ENCODE results near the gene CT45A10.
"Not testable (repeated sequence)": the region's sequence is repeated elsewhere in the genome, so short reads cannot be mapped to it uniquely, and the experiment has no call there.

The CT45A10 gene

GRCh38 chrX:135888976-135889375 is 4.3 kb downstream of the CT45A10 start:
- not testable (repeated sequence) for H2AFZ ChIP-seq (ENCODE audit: low read depth); H4K20me1 ChIP-seq (ENCODE audit: insufficient read depth); H3K4me1 ChIP-seq (ENCODE audit: low read depth, poor library complexity, severe bottlenecking); H3K4me3 ChIP-seq (IDR thresholded peaks at IDR 0.05; ENCODE audit: insufficient read depth, low read depth, low read length); H3K36me3 ChIP-seq (ENCODE audit: insufficient read depth); H3K79me2 ChIP-seq (ENCODE audit: insufficient read depth, low read depth); H3K4me2 ChIP-seq; H3K9ac ChIP-seq; H3K27ac ChIP-seq; H3K27me3 ChIP-seq (ENCODE audit: insufficient read depth, low read depth)
- TF ChIP-seq CTCF (conservative IDR thresholded peaks at IDR 0.05; ENCODE audit: low read depth, low read length), result 0 out of 2 replicates have a peak, but pooled peaks have one; percentile 25

GRCh38 chrX:135888230-135888629 is 5.0 kb downstream of the CT45A10 start:
- not testable (repeated sequence) for H3K4me2 ChIP-seq; H3K79me2 ChIP-seq (ENCODE audit: insufficient read depth, low read depth); H3K4me3 ChIP-seq (IDR thresholded peaks at IDR 0.05; ENCODE audit: insufficient read depth, low read depth, low read length); H3K27ac ChIP-seq; H3K27me3 ChIP-seq (ENCODE audit: insufficient read depth, low read depth); H2AFZ ChIP-seq (ENCODE audit: low read depth); H4K20me1 ChIP-seq (ENCODE audit: insufficient read depth); H3K36me3 ChIP-seq (ENCODE audit: insufficient read depth); H3K4me1 ChIP-seq (ENCODE audit: low read depth, poor library complexity, severe bottlenecking); H3K9ac ChIP-seq

DNA sequence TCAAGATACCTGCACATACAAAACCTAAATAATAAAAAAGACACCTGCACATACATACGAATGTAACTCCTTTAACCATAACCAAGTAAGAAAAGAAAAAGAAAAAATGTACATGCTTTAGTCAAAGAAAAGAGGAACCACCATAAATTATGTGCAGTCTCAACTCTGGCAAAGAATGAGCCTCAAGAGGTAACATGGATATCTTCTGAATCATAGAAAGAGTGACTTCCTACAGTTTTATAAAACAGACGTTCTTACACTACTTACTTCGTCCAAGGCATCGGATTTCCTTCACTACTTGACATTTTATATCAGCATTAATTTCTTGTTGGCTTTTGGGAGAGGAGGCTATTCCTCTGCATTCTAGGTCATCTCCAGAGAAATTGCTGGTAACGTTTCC is 10.5 kb downstream of the CT45A10 start:
- not testable (repeated sequence) for H3K27me3 ChIP-seq (ENCODE audit: insufficient read depth, low read depth); H3K79me2 ChIP-seq (ENCODE audit: insufficient read depth, low read depth); H3K36me3 ChIP-seq (ENCODE audit: insufficient read depth); H3K4me1 ChIP-seq (ENCODE audit: low read depth, poor library complexity, severe bottlenecking); H4K20me1 ChIP-seq (ENCODE audit: insufficient read depth); H3K4me3 ChIP-seq (IDR thresholded peaks at IDR 0.05; ENCODE audit: insufficient read depth, low read depth, low read length); H3K27ac ChIP-seq; H3K4me2 ChIP-seq; H3K9ac ChIP-seq; H2AFZ ChIP-seq (ENCODE audit: low read depth)

- not testable (repeated sequence) for H3K4me1 ChIP-seq (ENCODE audit: low read depth, poor library complexity, severe bottlenecking); H3K9ac ChIP-seq
Observed at GRCh38 chrX:135871712-135872111, 21.5 kb downstream of the CT45A10 start, which contains the start of gene CT45A9. Gene CT45A9, minus strand, starts transcription at chrX:135871812. Its CDS starts 3,751 bp downstream, at chrX:135868061.

GRCh38 chrX:135854438-135854837 is 38.8 kb downstream of the CT45A10 start, which contains the start of gene CT45A8:
Gene CT45A8, minus strand, starts transcription at chrX:135854538. Its CDS starts 3,755 bp downstream, at chrX:135850783.
- not testable (repeated sequence) for H3K27me3 ChIP-seq (ENCODE audit: insufficient read depth, low read depth); H3K9ac ChIP-seq; H4K20me1 ChIP-seq (ENCODE audit: insufficient read depth); H3K27ac ChIP-seq; H3K4me1 ChIP-seq (ENCODE audit: low read depth, poor library complexity, severe bottlenecking); H3K4me2 ChIP-seq; H3K4me3 ChIP-seq (IDR thresholded peaks at IDR 0.05; ENCODE audit: insufficient read depth, low read depth, low read length); H3K36me3 ChIP-seq (ENCODE audit: insufficient read depth); H3K79me2 ChIP-seq (ENCODE audit: insufficient read depth, low read depth); H2AFZ ChIP-seq (ENCODE audit: low read depth)

More at GRCh38 chrX:135871712-135872111, 21.5 kb downstream of the CT45A10 start, which contains the start of gene CT45A9:
- not testable (repeated sequence) for H3K4me3 ChIP-seq (IDR thresholded peaks at IDR 0.05; ENCODE audit: insufficient read depth, low read depth, low read length); H4K20me1 ChIP-seq (ENCODE audit: insufficient read depth); H3K27ac ChIP-seq; H3K4me2 ChIP-seq; H3K27me3 ChIP-seq (ENCODE audit: insufficient read depth, low read depth); H3K36me3 ChIP-seq (ENCODE audit: insufficient read depth); H2AFZ ChIP-seq (ENCODE audit: low read depth); H3K79me2 ChIP-seq (ENCODE audit: insufficient read depth, low read depth)

DNA sequence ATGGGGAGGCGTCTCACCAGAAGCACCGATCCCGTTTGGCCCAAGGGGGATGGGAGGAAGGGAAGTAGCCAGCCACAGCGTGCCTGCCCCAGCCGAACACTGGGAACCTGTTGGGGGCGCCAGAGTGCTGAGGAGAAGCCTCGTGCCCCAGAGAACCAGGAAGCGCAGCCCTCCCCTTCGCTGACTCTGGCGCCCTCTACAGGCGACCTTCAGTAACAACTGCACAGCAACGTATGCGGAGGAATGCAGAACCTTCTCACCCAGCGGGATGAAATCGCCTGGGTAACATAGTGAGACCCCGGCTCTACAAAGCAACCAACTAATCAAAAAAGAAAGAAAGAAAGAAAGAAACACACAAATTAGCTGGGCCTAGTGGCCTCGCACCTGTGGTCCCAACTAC is 56.1 kb downstream of the CT45A10 start, which contains the start of gene CT45A7:
Gene CT45A7, minus strand, starts transcription at position 101 of the 400 bp plus-strand sequence. CDS start 3,747 bp downstream, outside the sequence.
- H3K27me3 ChIP-seq (ENCODE audit: insufficient read depth, low read depth); H4K20me1 ChIP-seq (ENCODE audit: insufficient read depth); H3K36me3 ChIP-seq (ENCODE audit: insufficient read depth); H2AFZ ChIP-seq (ENCODE audit: low read depth); H3K9ac ChIP-seq; H3K4me1 ChIP-seq (ENCODE audit: low read depth, poor library complexity, severe bottlenecking); H3K27ac ChIP-seq; H3K4me2 ChIP-seq; H3K79me2 ChIP-seq (ENCODE audit: insufficient read depth, low read depth); H3K4me3 ChIP-seq (IDR thresholded peaks at IDR 0.05; ENCODE audit: insufficient read depth, low read depth, low read length): not testable (repeated sequence)
